Subcutaneous adipose tissue (tissue), 4 donors: Measurements from ENCODE around the gene DCLRE1B. TPM values are rescaled to one million over a fixed set of nuclear protein-coding genes. Genes with fewer than 3 reads are reported as not detected.

ENCODE experiments used
- total RNA-seq, 4 donors: library from RNA; depleted of rRNA; stranded (reverse); fragments of >200 nt; gene quantifications; one replicate each; pipeline ENCODE4 v1.1.0, GENCODE V29; 2016
- TF ChIP-seq, protein P1 (sequence below): fragments of 450-650 bp; IDR thresholded peaks from one replicate; pipeline ENCODE4 v1.5.1; 2016; ENCODE audit warnings: low read depth, mild to moderate bottlenecking, control low read depth, antibody characterized with exemption, moderate library complexity

The DCLRE1B gene
- total RNA-seq, 4 donors from 2014 or later = 4.1 to 9.0 (median 4.2) TPM

DNA sequence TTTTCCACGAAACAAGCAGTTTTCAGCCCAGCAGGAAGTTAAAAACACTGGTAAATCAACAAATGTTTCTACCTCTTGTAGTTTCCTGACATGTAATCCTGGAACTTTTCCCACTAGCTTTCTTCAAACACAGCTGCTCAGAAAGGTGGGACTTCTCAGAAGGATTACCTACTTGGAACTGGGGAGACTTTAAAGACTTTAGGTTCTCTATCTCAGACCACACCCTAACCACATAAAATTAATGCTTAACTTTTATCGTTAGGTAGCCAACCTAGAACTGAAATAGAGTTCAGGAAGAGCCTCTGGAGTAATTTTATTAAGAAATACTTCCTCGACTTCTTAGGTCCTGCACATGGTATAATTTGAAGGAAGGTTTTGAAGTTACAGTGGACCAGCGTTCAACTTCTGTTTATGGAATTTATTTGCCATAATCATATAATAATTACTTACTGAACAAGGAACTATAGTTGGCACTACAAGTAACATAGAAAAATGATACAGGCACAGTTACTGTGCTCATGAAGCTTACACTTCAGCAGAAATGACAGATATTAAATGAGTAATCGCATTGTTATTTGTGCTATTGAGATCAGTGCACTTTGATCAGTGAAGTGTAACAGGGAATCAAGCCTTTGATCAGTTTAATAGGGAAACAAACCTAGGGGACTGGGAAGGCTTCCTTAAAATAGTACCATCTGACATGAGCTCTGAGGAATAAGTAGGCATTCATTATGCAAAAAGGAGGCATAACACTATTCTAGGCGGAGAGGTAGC, 17.5 kb upstream of the DCLRE1B start, which contains the start of gene BCL2L15:
Gene BCL2L15, minus strand, starts transcription at position 180 of the 774 bp plus-strand sequence. CDS start 206 bp downstream, outside the sequence.
- TF ChIP-seq, protein P1, sequence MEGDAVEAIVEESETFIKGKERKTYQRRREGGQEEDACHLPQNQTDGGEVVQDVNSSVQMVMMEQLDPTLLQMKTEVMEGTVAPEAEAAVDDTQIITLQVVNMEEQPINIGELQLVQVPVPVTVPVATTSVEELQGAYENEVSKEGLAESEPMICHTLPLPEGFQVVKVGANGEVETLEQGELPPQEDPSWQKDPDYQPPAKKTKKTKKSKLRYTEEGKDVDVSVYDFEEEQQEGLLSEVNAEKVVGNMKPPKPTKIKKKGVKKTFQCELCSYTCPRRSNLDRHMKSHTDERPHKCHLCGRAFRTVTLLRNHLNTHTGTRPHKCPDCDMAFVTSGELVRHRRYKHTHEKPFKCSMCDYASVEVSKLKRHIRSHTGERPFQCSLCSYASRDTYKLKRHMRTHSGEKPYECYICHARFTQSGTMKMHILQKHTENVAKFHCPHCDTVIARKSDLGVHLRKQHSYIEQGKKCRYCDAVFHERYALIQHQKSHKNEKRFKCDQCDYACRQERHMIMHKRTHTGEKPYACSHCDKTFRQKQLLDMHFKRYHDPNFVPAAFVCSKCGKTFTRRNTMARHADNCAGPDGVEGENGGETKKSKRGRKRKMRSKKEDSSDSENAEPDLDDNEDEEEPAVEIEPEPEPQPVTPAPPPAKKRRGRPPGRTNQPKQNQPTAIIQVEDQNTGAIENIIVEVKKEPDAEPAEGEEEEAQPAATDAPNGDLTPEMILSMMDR = no peak

DNA sequence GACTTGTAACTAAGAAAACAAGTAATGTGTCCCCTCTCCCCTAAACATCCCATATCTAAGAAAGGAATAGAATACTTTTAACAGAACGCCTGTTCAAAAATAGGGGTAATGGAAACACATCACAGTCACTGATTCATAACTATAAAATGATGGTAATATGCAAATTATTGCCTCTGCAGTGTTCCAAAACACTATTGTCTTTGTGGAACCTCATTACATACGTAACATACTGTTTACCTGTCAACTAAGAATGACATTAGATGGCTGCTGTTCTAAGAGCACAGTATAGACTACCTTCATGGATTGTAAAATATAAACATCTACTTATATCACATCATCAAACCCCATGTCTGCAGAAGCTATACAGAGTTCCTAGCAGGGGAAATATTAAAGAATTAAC, 14.3 kb upstream of the DCLRE1B start:
- TF ChIP-seq, protein P1 = no peak

DNA sequence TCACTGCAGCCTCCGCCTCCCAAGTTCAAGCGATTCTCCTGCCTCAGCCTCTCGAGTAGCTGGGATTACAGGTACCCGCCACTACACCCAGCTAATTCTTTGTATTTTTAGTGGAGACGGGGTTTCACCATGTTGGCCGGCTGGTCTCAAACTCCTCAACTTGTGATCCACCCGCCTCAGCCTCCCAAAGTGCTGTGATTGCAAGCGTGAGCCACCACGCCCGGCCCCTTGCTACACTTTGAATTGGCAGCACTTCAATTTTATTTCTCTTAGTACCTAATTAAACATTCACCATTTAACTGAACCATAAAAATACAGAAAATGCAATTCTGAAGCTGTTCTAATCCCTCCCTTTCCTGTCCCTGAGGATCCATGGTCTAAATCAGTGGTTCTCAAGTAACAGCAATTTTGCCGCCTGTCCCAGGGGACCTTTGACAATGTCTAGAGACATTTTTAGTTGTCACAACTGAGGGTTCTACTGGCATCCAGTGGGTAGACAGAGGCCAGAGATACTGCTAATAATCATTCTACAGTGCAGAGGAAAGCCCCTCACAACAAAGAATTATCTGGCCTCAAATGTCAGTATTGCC, 13.4 kb upstream of the DCLRE1B start:
- TF ChIP-seq, protein P1 = no peak

DNA sequence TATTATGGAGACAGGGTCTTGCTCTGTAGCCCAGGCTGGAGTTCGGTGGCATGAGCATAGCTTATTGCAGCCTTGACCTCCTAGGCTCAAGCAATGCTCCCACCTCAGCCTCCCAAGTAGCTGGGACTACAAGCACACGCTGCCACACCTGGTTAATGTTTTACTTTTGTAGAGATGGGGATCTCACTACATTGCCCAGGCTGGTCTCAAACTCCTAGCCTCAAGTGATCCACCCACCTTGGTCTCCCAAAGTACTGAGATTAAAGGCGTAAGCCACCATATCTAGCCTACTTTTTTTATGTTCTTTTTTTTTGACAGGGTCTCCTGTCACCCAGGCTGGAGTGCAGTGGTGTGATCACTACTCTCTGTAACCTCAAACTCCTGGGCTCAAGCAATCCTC, 11.9 kb upstream of the DCLRE1B start:
- TF ChIP-seq, protein P1 = no peak

DNA sequence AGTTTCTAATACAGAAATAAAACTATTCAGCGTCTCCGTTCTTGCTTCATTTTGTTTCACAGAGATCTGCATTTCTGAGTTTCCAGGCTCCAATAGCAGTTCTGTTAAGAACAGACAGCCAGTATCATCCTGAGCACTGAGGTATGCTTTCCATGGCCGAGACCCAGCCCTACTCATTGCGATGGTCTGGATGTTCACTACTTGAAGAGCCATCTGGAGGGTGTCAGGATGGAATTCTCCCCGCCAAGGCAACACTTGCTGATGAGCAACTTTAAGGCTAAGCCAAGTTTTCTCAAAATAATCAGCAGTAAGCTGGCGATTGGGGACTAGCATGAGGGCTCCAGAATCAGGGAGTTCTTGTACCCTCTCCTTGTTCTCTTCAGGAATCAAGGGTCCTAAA, 10.0 kb upstream of the DCLRE1B start:
- TF ChIP-seq, protein P1 = no peak

DNA sequence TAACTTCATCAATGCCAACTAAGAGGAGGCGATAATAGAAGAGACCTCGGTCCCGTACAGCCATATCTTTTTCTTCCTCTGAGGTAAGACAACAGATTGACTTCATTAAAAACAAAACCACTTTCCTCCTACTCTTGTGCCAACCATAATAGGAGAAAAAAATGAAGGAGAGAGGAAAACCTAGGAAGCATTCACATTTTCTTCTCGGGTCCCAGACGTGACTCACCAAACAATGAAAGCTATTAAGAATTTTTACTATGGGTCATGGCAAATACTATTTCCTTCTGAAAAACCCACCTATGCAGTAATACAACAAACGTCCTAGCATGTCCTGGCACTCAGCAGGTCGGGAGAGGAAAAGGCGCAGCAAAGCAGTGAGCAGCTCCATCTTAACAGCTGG, 9.2 kb upstream of the DCLRE1B start:
- TF ChIP-seq, protein P1 = no peak

DNA sequence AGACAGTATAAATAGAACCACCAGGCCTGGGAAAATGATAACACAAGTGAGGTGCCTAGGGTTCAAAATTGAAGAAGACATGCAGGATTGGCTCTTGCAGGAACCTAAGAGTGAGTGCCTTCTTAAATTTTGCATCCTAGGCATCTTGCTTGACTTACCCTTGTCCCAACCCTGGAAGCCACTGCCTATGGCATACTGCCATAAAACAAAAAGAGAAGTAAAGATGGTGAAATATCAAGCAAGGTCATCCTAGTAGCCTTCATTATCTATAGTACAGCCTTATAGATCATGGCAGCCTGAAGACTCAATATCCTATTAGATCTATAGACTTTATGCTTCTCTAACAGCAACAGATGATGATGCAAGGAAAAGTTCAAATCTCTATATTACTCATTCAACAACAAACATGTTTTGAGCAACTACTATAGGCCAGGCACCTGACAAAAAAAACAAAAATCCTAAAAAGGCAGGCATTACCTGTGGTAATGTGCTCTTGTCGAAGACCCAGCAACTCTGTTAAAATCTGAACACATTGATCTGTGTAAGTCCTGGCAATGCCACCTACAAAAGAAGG, 6.8 kb upstream of the DCLRE1B start:
- TF ChIP-seq, protein P1 = no peak
